ENCODE results near the gene ARID5A. TPM values are rescaled to one million over a fixed set of nuclear protein-coding genes. Genes with fewer than 3 reads are reported as not detected.

ARID5A gene
- total RNA-seq, 2 experiments from 2014 or later: 61.5 to 64.3 TPM

GRCh38 chr2:96596596-96596995, 60.0 kb downstream of the ARID5A start:
- POLR2A ChIA-PET: no interaction called here
- peaks cover 71% of the 10 kb centered on the region for H3K36me3 Mint-ChIP-seq (ENCODE audit: low read depth)

GRCh38 chr2:96599941-96600340, 63.4 kb downstream of the ARID5A start:
- Mint-ChIP-seq H3K27me3 (no peaks in the 10 kb centered on the region), H3K9me3 (no peaks in the 10 kb centered on the region), H3K4me1 (ENCODE audit: low read depth) (peaks cover 32% of the 10 kb centered on the region), H3K36me3 (ENCODE audit: low read depth) (peaks cover 51% of the 10 kb centered on the region), H3K4me3 (no peak overlapping the region), H3K27ac (no peak overlapping the region)
- intact Hi-C loops (cut with micrococcal nuclease): no loop called here
- DNase-seq: no peak
- no peak for ATAC-seq
- ChIA-PET CTCF (interaction anchor here (0.9 kb wide), 1 partner anchor 161 kb away, joined by 3 read pairs; no protein-coding TSS in a partner anchor), POLR2A (interaction anchor here (1.1 kb wide), 1 partner anchor 38 kb away, joined by 3 read pairs; the partner anchor contains the start of gene KANSL3)
- no peak for TF ChIP-seq CTCF (IDR thresholded peaks at IDR 0.05)

More at GRCh38 chr2:96596596-96596995, 60.0 kb downstream of the ARID5A start:
- no peaks in the 10 kb centered on the region for H3K27me3 Mint-ChIP-seq
- TF ChIP-seq CTCF (IDR thresholded peaks at IDR 0.05): no peak
- H3K27ac Mint-ChIP-seq: no peak overlapping the region
- CTCF ChIA-PET: no interaction called here
- ATAC-seq (no peak), DNase-seq (no peak)
- peaks cover 46% of the 10 kb centered on the region for H3K4me1 Mint-ChIP-seq (ENCODE audit: low read depth)
- intact Hi-C loops (cut with micrococcal nuclease): no loop called here
- no peak overlapping the region for H3K4me3 Mint-ChIP-seq
- H3K9me3 Mint-ChIP-seq: no peaks in the 10 kb centered on the region

- Mint-ChIP-seq H3K36me3 (ENCODE audit: low read depth) (peaks cover 59% of the 10 kb centered on the region), H3K4me3 (no peak overlapping the region), H3K9me3 (no peaks in the 10 kb centered on the region), H3K27me3 (no peaks in the 10 kb centered on the region), H3K4me1 (ENCODE audit: low read depth) (peaks cover 23% of the 10 kb centered on the region), H3K27ac (peak overlapping the region; percentile 82)
- TF ChIP-seq CTCF (IDR thresholded peaks at IDR 0.05): no peak
- intact Hi-C loops (cut with micrococcal nuclease): no loop called here
- CTCF ChIA-PET: interaction anchor here (1.0 to 1.5 kb wide), 3 partner anchors 26 to 199 kb away, joined by 3 to 5 read pairs (median 4); no protein-coding TSS in a partner anchor
- ATAC-seq (peak; percentile 94), DNase-seq (peak; percentile 56)
- POLR2A ChIA-PET: interaction anchor here (0.6 to 1.0 kb wide), 2 partner anchors 9 to 361 kb away, joined by 4 read pairs; no protein-coding TSS in a partner anchor
Observed at GRCh38 chr2:96601382-96602292, 65.1 kb downstream of the ARID5A start.

Other genes starting within 250 kb of the ARID5A start
- gene SNRNP200, start 231.2 kb upstream of the ARID5A start, total RNA-seq: 100 to 1,000 TPM; 175 to 178 TPM
- gene ITPRIPL1, start 211.4 kb upstream of the ARID5A start, total RNA-seq: 10 to 100 TPM; 28.2 to 32.6 TPM
- gene NCAPH, start 201.0 kb upstream of the ARID5A start, total RNA-seq: 10 to 100 TPM; 70.9 TPM
- gene NEURL3, start 31.4 kb upstream of the ARID5A start, total RNA-seq: under 1 TPM in 1 of 2 experiments, not detected in 1; 0.25 TPM
- 10 to 100 TPM; 37.8 to 39.8 TPM for gene KANSL3, start 101.6 kb downstream of the ARID5A start, total RNA-seq
- not detected for gene FER1L5, start 106.0 kb downstream of the ARID5A start, total RNA-seq
- 1 to 10 TPM; 4.4 to 6.1 TPM for gene LMAN2L, start 203.3 kb downstream of the ARID5A start, total RNA-seq
- gene CNNM4, start 224.2 kb downstream of the ARID5A start, total RNA-seq: 1 to 10 TPM; 5.1 to 5.8 TPM

All from activated CD8-positive, alpha-beta T cell treated with anti-CD3 and anti-CD28 coated beads for 36 hours (primary cell).